Activated CD4-positive, alpha-beta memory T cell treated with anti-CD3 and anti-CD28 coated beads, Interleukin-2, amount 10 ng/mL, durations not matched to agents 7 days and 5 days (primary cell): ENCODE data around the gene TNFRSF4. TPM values are rescaled to one million over a fixed set of nuclear protein-coding genes. Genes with fewer than 3 reads are reported as not detected.

Experiments
- CTCF ChIA-PET: fragments of 350-600 bp; sonication (Branson Sonifier 250); formaldehyde crosslinking; loops from one replicate; lab custom pipeline; 2021; ENCODE audit warnings: antibody characterized with exemption, inconsistent platforms; lab: Charles Lee
- POLR2A ChIA-PET: fragments of 350-600 bp; sonication (Branson Sonifier 250); formaldehyde crosslinking; loops from one replicate; lab custom pipeline; 2021; ENCODE audit warnings: antibody characterized with exemption; lab: Charles Lee
- DNase-seq: peaks from one replicate; pipeline ENCODE4 v3.0.0-alpha.2; 2020
- H3K27ac Mint-ChIP-seq: one replicate; pipeline ENCODE4 v1.8.0; 2021; ENCODE audit warnings: mild to moderate bottlenecking, mixed read lengths
- H3K27me3 Mint-ChIP-seq: one replicate; pipeline ENCODE4 v1.8.0; 2021; ENCODE audit warnings: mixed read lengths
- H3K36me3 Mint-ChIP-seq: one replicate; pipeline ENCODE4 v1.8.0; 2021; ENCODE audit warnings: low read depth, mixed read lengths
- H3K4me1 Mint-ChIP-seq: one replicate; pipeline ENCODE4 v1.8.0; 2021; ENCODE audit warnings: mixed read lengths
- H3K4me3 Mint-ChIP-seq: one replicate; pipeline ENCODE4 v1.8.0; 2021; ENCODE audit warnings: mild to moderate bottlenecking, mixed read lengths
- H3K9me3 Mint-ChIP-seq: one replicate; pipeline ENCODE4 v1.8.0; 2021; ENCODE audit warnings: mixed read lengths
- total RNA-seq, 2 experiments: library from RNA; stranded (reverse); gene quantifications; one replicate each; pipeline ENCODE4 v1.2.3, GENCODE V29; 2021

Gene TNFRSF4
- total RNA-seq, 2 experiments from 2014 or later, result 237 to 243 TPM

- no peak overlapping the region for H3K4me3 Mint-ChIP-seq
- ChIA-PET POLR2A (no interaction called here), CTCF (interaction anchor here (0.9 kb wide), 1 partner anchor 120 kb away, joined by 4 read pairs; no protein-coding TSS in a partner anchor)
- peaks cover 4% of the 10 kb centered on the region for H3K27me3 Mint-ChIP-seq
- H3K27ac Mint-ChIP-seq, result no peak overlapping the region
- H3K36me3 Mint-ChIP-seq, result no peaks in the 10 kb centered on the region
- DNase-seq, result no peak
- no peaks in the 10 kb centered on the region for H3K9me3 Mint-ChIP-seq
- no peaks in the 10 kb centered on the region for H3K4me1 Mint-ChIP-seq
Observed at GRCh38 chr1:1242461-1243265, 28.7 kb upstream of the TNFRSF4 start.

GRCh38 chr1:1241588-1242219 lies 27.8 kb upstream of the TNFRSF4 start:
- Mint-ChIP-seq H3K27ac (no peak overlapping the region), H3K9me3 (no peaks in the 10 kb centered on the region), H3K36me3 (no peaks in the 10 kb centered on the region), H3K4me1 (no peaks in the 10 kb centered on the region), H3K4me3 (no peak overlapping the region), H3K27me3 (no peaks in the 10 kb centered on the region)
- ChIA-PET CTCF (interaction anchor here (0.9 kb wide), 1 partner anchor 119 kb away, joined by 4 read pairs; no protein-coding TSS in a partner anchor), POLR2A (interaction anchor here (0.5 to 1.4 kb wide), 2 partner anchors 10 to 162 kb away, joined by 3 read pairs; partner anchors contain the start of genes B3GALT6 and SDF4)
- no peak for DNase-seq

GRCh38 chr1:1240822-1241587 lies 27.1 kb upstream of the TNFRSF4 start:
- POLR2A ChIA-PET, result interaction anchor here (1.4 kb wide), 1 partner anchor 9 kb away, joined by 3 read pairs; the partner anchor contains the start of genes B3GALT6 and SDF4
- H3K4me3 Mint-ChIP-seq, result no peak overlapping the region
- H3K36me3 Mint-ChIP-seq, result no peaks in the 10 kb centered on the region
- no peak overlapping the region for H3K27ac Mint-ChIP-seq
- DNase-seq, result no peak
- no peaks in the 10 kb centered on the region for H3K9me3 Mint-ChIP-seq
- no peaks in the 10 kb centered on the region for H3K27me3 Mint-ChIP-seq
- no peaks in the 10 kb centered on the region for H3K4me1 Mint-ChIP-seq
- CTCF ChIA-PET, result no interaction called here

GRCh38 chr1:1240348-1240732 lies 26.4 kb upstream of the TNFRSF4 start:
- Mint-ChIP-seq H3K27me3 (no peaks in the 10 kb centered on the region), H3K27ac (no peak overlapping the region), H3K36me3 (no peaks in the 10 kb centered on the region), H3K4me1 (no peaks in the 10 kb centered on the region), H3K4me3 (no peak overlapping the region), H3K9me3 (no peaks in the 10 kb centered on the region)
- ChIA-PET POLR2A (interaction anchor here (1.4 kb wide), 1 partner anchor 9 kb away, joined by 3 read pairs; the partner anchor contains the start of genes B3GALT6 and SDF4), CTCF (no interaction called here)
- no peak for DNase-seq

- CTCF ChIA-PET, result no interaction called here
Observed at GRCh38 chr1:1239614-1240347, 25.8 kb upstream of the TNFRSF4 start.

GRCh38 chr1:1239227-1239613 lies 25.3 kb upstream of the TNFRSF4 start:
- H3K9me3 Mint-ChIP-seq, result no peaks in the 10 kb centered on the region
- H3K4me1 Mint-ChIP-seq, result peaks cover 5% of the 10 kb centered on the region
- CTCF ChIA-PET, result no interaction called here
- peaks cover 5% of the 10 kb centered on the region for H3K36me3 Mint-ChIP-seq
- POLR2A ChIA-PET, result interaction anchor here (1.8 kb wide), 1 partner anchor 136 kb away, joined by 3 read pairs; the partner anchor contains the start of gene AURKAIP1
- DNase-seq, result no peak
- H3K27ac Mint-ChIP-seq, result no peak overlapping the region
- H3K27me3 Mint-ChIP-seq, result no peaks in the 10 kb centered on the region
- H3K4me3 Mint-ChIP-seq, result no peak overlapping the region

More at GRCh38 chr1:1239614-1240347, 25.8 kb upstream of the TNFRSF4 start:
- H3K9me3 Mint-ChIP-seq, result no peaks in the 10 kb centered on the region
- no peaks in the 10 kb centered on the region for H3K36me3 Mint-ChIP-seq
- H3K27me3 Mint-ChIP-seq, result no peaks in the 10 kb centered on the region
- no peak overlapping the region for H3K27ac Mint-ChIP-seq
- no peak for DNase-seq
- POLR2A ChIA-PET, result interaction anchor here (1.4 to 1.8 kb wide), 2 partner anchors 8 to 135 kb away, joined by 3 read pairs; partner anchors contain the start of genes AURKAIP1, B3GALT6 and SDF4
- no peak overlapping the region for H3K4me3 Mint-ChIP-seq
- H3K4me1 Mint-ChIP-seq, result no peaks in the 10 kb centered on the region

- Mint-ChIP-seq H3K27ac (no peak overlapping the region), H3K27me3 (no peaks in the 10 kb centered on the region), H3K9me3 (no peaks in the 10 kb centered on the region), H3K36me3 (peaks cover 10% of the 10 kb centered on the region), H3K4me1 (peaks cover 10% of the 10 kb centered on the region), H3K4me3 (no peak overlapping the region)
- ChIA-PET POLR2A (interaction anchor here (0.9 to 2.6 kb wide), 3 partner anchors 12 to 136 kb away, joined by 3 to 7 read pairs (median 3); partner anchors contain the start of gene AURKAIP1), CTCF (no interaction called here)
- DNase-seq, result no peak
Observed at GRCh38 chr1:1238702-1239178, 24.8 kb upstream of the TNFRSF4 start.

- Mint-ChIP-seq H3K9me3 (peaks cover 3% of the 10 kb centered on the region), H3K27me3 (no peaks in the 10 kb centered on the region), H3K4me1 (peaks cover 14% of the 10 kb centered on the region), H3K4me3 (no peak overlapping the region), H3K27ac (no peak overlapping the region), H3K36me3 (peaks cover 14% of the 10 kb centered on the region)
- POLR2A ChIA-PET, result interaction anchor here (0.9 to 2.6 kb wide), 3 partner anchors 13 to 137 kb away, joined by 3 to 7 read pairs (median 3); partner anchors contain the start of gene AURKAIP1
- CTCF ChIA-PET, result no interaction called here
- DNase-seq, result no peak
Observed at GRCh38 chr1:1237874-1238701, 24.1 kb upstream of the TNFRSF4 start.

- Mint-ChIP-seq H3K4me1 (peaks cover 16% of the 10 kb centered on the region), H3K27me3 (no peaks in the 10 kb centered on the region), H3K9me3 (peaks cover 3% of the 10 kb centered on the region), H3K4me3 (no peak overlapping the region), H3K27ac (no peak overlapping the region), H3K36me3 (peaks cover 14% of the 10 kb centered on the region)
- POLR2A ChIA-PET, result interaction anchor here (2.6 kb wide), 1 partner anchor 13 kb away, joined by 7 read pairs; no protein-coding TSS in a partner anchor
- DNase-seq, result no peak
- CTCF ChIA-PET, result no interaction called here
Observed at GRCh38 chr1:1236945-1237873, 23.3 kb upstream of the TNFRSF4 start.

- peaks cover 16% of the 10 kb centered on the region for H3K4me1 Mint-ChIP-seq
- peaks cover 3% of the 10 kb centered on the region for H3K9me3 Mint-ChIP-seq
- POLR2A ChIA-PET, result interaction anchor here (2.6 kb wide), 1 partner anchor 14 kb away, joined by 7 read pairs; no protein-coding TSS in a partner anchor
- no peak overlapping the region for H3K4me3 Mint-ChIP-seq
- CTCF ChIA-PET, result no interaction called here
- DNase-seq, result no peak
- no peaks in the 10 kb centered on the region for H3K27me3 Mint-ChIP-seq
- H3K27ac Mint-ChIP-seq, result no peak overlapping the region
- peaks cover 16% of the 10 kb centered on the region for H3K36me3 Mint-ChIP-seq
Observed at GRCh38 chr1:1236176-1236763, 22.3 kb upstream of the TNFRSF4 start.
